ENCODE data around the gene SLC25A10. TPM values are rescaled to one million over a fixed set of nuclear protein-coding genes. Genes with fewer than 3 reads are reported as not detected.

SLC25A10 gene
- total RNA-seq, 1 experiment from 2014 or later: 30.9 TPM

GRCh38 chr17:81722184-81723120 is 10.4 kb downstream of the SLC25A10 start:
- no CpG with 5 or more reads among the region's 10 CpGs for WGBS (ENCODE audit: extremely low coverage, insufficient read length, low lambda C conversion rate)
- H2BK15ac ChIP-seq (ENCODE audit: low read depth, low read length): no peak overlapping the region
- H3K56ac ChIP-seq (ENCODE audit: insufficient read length, low read depth, low read length): no peak overlapping the region
- Mint-ChIP-seq H3K27me3 (ENCODE audit: low read depth) (peaks cover 4% of the 10 kb centered on the region), H3K4me1 (peaks cover 8 to 15% of the 10 kb centered on the region in 2 experiments; a peak in 3 of 4 replicates), H3K9me3 (no peaks in the 10 kb centered on the region), H3K27ac (peak overlapping the region in 1 of 3 experiments; percentile 63; a peak in 1 of 7 replicates), H3K4me3 (no peak overlapping the region), H3K36me3 (ENCODE audit: insufficient read depth in 1 of 3, low read depth in 3 of 3) (peaks cover 2 to 15% (median 14%) of the 10 kb centered on the region in 3 experiments)
- TF ChIP-seq CTCF (conservative IDR thresholded peaks at IDR 0.05): no peak
- no peak overlapping the region for H2BK5ac ChIP-seq (ENCODE audit: insufficient read length, low read length)
- no peaks in the 10 kb centered on the region for H3K79me1 ChIP-seq (ENCODE audit: insufficient read depth, low read depth, low read length, poor library complexity, severe bottlenecking)
- H2BK20ac ChIP-seq (ENCODE audit: low read depth, low read length, poor library complexity, severe bottlenecking): no peak overlapping the region
- H3K4me2 ChIP-seq (ENCODE audit: insufficient read depth, insufficient read length, low read length): no peak overlapping the region
- H2AFZ ChIP-seq (ENCODE audit: low read length): no peak overlapping the region
- H4K20me1 ChIP-seq (ENCODE audit: control insufficient read depth, insufficient read depth, insufficient read length): no peaks in the 10 kb centered on the region
- H3K18ac ChIP-seq (ENCODE audit: insufficient read length, low read depth, low read length): peak overlapping the region; percentile 73
- H3K27ac ChIP-seq (ENCODE audit: insufficient read length, low read depth, low read length): no peak overlapping the region
- H2BK12ac ChIP-seq (ENCODE audit: insufficient read length, low read depth, low read length): no peak overlapping the region
- no peaks in the 10 kb centered on the region for H3K27me3 ChIP-seq (ENCODE audit: insufficient read depth, low read length)
- H3K4ac ChIP-seq (ENCODE audit: low read depth, low read length): no peak overlapping the region
- no peaks in the 10 kb centered on the region for H3K23me2 ChIP-seq (ENCODE audit: insufficient read length, low read depth, low read length, poor library complexity, severe bottlenecking)
- no peak overlapping the region for H4K91ac ChIP-seq (ENCODE audit: insufficient read length, low read depth, low read length)
- H3K4me1 ChIP-seq (ENCODE audit: insufficient read depth, low read length): no peaks in the 10 kb centered on the region
- no peak overlapping the region for H2BK120ac ChIP-seq (ENCODE audit: low read depth, low read length, poor library complexity, severe bottlenecking)
- H3K23ac ChIP-seq (ENCODE audit: insufficient read length, low read depth, low read length): no peak overlapping the region
- peak overlapping the region; percentile 36 for H3K14ac ChIP-seq (ENCODE audit: insufficient read depth, low read length)
- no peaks in the 10 kb centered on the region for H3K79me2 ChIP-seq (ENCODE audit: insufficient read depth, low read length)
- no peak overlapping the region for H2AK5ac ChIP-seq (ENCODE audit: insufficient read length, low read length)
- H3T11ph ChIP-seq (ENCODE audit: low read length): no peak overlapping the region
- no peak overlapping the region for H4K8ac ChIP-seq (replicated peaks; ENCODE audit: insufficient read length, low read depth, low read length)
- DNase-seq: no peak
- no peaks in the 10 kb centered on the region for H3K9me3 ChIP-seq (ENCODE audit: control insufficient read depth, low read depth, low read length)
- H4K5ac ChIP-seq (ENCODE audit: insufficient read length, low read depth, low read length): no peak overlapping the region
- H3K9ac ChIP-seq (ENCODE audit: extremely low read depth, insufficient read length, low read length): no peak overlapping the region
